IPS-NIHi7 (cell line): ENCODE data around the gene DOCK10.

ENCODE experiments used
- DNase-seq: peaks from one replicate; pipeline ENCODE4 v3.0.0; 2012; ENCODE audit warnings: mixed read lengths; ENCODE audit errors: extremely low spot score

The DOCK10 gene

GRCh38 chr2:224883172-224883516 lies 159.1 kb downstream of the DOCK10 start:
- no peak for DNase-seq

DNA sequence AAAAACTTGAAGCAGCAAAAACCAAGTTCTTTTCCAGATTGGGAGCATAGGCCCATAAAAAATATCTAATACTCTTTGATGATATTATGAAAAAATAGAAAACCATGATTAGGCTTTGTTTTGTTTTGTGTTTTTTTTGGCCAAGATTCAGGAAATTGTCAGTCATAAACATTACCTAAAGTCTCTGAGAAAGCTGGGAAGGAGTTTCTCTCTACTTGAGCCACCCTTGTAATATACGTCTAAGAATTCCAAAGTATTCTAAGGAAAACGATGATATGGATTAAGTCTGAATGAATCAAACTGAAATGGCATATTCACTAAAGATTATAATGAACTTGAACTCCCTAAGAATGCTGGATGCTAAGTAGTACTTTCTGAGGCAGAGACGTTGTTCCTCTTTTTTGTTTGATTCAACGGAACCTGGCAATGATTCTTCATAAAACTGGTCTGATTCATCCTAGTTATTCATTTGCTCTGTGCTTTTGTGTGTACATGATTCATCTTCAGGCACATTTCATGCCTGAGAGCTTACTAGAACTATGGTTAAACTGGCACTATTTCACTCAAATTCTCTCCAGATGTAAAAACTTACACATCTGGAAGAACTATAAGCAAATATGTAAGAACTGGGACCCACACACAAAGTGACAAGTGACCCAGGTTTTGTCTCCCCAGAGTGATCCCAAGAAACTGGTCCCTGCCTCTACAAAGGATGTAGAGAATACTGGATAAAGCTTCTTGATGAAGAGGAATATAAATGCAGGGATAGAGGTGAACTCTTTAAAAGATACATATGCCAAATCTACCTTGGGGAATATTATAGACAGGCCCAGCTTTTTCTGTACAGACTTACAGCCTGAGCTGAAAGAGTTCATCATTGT lies 159.7 kb downstream of the DOCK10 start:
- DNase-seq, result no peak

GRCh38 chr2:224881846-224882245 lies 160.4 kb downstream of the DOCK10 start:
- DNase-seq, result no peak

GRCh38 chr2:224876522-224876921 lies 165.7 kb downstream of the DOCK10 start:
- no peak for DNase-seq

GRCh38 chr2:224875841-224876240 lies 166.4 kb downstream of the DOCK10 start:
- no peak for DNase-seq

GRCh38 chr2:224875153-224875552 lies 167.1 kb downstream of the DOCK10 start:
- DNase-seq, result no peak

DNA sequence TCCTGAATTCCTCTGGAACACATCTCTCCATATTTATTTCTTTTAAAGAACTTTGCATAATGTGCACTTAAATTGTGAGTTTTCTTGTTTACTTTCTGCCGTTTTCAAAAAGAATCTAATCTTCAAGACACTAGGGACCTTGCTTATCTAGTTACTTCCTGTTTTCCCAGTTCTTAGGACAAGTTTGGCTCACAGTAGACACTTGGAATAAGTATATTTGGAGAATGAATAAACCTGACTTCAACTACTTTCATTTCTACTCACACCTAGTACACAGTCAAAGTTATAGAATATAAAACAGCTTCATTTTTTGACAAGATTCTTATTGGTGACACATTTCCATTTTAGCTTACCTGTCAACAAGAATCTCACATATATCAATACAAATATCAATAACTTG lies 170.5 kb downstream of the DOCK10 start:
- DNase-seq, result no peak

DNA sequence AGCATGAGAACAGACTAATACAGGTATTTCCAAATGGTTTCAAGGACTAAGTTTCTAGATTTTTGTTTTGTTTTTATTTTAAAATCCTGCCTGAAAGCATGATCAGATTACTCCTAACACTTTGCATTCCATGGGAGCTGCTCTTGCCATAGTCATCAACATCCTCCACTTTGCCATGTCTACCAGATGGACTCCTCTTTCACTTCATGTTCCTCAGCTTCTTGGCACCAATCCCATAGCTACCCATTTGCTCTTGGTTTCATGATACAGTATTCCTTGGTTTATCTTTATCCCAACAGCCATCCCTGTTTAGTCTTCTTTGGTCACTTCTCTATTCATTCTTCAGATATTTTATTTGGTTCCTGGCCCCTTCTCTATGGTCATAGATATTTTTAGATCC lies 171.9 kb downstream of the DOCK10 start:
- no peak for DNase-seq

GRCh38 chr2:224869601-224870233 lies 172.6 kb downstream of the DOCK10 start:
- no peak for DNase-seq

DNA sequence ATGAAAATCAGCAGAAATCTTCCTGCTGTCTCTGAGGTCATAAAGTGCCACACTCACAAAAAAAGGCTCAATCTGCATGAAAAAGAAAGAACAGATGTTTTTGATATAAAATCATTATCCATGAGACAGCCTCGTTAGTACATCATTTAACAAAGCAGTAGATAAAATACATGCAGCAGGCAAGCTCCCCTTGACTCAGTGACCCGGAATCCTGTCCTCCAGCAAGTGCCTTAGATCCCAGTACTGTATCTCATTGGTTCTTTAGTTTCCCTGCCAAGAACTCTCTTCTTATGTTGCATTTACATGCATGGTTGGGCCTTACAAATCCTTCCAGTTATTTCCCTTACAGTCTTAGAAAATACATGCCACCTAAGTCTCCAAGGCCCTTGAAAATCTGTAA lies 177.3 kb downstream of the DOCK10 start:
- no peak for DNase-seq

- no peak for DNase-seq
Observed at GRCh38 chr2:224861266-224861665, 181.0 kb downstream of the DOCK10 start.

DNA sequence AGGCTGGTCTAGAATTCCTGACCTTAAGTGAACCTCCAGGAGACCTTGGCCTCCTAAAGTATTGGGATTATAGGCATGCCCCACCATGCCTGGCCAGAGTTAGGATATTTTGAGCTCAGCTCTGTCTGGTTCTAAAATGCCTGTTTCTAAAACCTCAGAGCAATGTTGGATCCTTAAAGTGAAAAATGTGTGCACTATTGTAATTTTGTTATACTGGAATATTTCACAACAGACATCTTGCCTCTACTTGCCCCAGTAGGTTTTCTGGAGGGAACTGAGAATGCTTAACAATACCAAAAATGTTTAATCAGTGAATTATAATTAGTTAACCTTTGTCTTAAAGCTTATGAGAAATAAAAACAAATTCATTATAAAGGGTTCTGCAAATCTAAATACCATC lies 181.5 kb downstream of the DOCK10 start:
- DNase-seq, result no peak

DNA sequence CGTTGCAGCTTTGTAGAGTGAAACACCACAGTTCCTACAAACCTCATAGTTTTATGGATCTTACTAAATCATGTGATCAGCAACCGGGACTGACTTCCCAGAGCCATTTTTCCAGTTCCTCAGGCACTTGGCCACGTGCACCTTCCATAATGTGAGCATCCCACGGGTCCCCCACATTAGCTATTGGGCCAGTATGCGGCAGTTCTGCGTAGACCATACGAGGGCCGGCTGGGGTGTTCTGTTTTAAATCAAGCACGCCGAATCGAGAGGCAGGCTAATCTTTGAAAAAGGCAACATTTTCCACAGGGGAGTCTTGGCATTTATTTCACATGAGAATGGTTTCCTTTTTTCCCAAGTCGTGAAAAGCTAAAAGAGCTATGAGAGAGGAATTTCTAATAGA lies 190.5 kb downstream of the DOCK10 start:
- no peak for DNase-seq

DNA sequence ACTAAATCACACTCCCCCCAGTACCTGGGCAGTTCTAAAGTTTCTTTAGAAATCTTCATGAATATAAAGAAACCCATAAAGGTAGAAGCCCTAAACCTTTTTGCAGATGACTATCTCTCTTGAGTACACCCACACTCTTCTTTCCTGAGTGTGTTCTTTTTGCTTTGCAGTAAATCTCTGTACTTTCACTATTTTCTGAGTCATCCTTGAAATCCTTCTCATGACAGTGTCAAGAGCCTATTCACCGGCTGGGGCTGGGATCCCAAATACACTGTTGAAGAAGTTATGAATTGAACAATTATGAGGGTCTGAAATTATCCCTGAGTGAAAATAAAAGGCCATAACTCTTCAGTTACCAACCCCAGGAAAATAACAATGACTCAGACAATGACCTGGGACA lies 192.2 kb downstream of the DOCK10 start:
- no peak for DNase-seq

DNA sequence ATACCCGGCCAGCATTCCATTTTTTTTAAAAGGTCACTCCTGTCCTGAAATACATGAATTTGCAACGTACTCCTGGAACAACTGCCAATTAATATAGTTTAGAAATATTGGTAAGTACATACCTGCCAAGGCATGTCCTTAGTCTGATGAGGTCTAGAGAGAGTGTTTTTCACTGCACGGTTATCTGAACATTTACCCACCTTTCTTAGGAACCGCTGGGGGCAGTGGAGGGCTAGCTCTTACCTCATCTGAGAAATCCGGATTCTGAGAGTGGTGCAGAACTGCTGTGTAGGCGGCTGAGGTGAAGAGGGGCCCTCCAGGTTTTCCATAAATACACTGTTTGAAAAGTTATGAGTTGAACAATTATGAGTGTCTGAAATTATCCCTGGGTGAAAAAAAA lies 193.0 kb downstream of the DOCK10 start:
- DNase-seq, result peak; percentile 22

GRCh38 chr2:224847961-224848850 lies 194.1 kb downstream of the DOCK10 start:
- DNase-seq, result no peak

DNA sequence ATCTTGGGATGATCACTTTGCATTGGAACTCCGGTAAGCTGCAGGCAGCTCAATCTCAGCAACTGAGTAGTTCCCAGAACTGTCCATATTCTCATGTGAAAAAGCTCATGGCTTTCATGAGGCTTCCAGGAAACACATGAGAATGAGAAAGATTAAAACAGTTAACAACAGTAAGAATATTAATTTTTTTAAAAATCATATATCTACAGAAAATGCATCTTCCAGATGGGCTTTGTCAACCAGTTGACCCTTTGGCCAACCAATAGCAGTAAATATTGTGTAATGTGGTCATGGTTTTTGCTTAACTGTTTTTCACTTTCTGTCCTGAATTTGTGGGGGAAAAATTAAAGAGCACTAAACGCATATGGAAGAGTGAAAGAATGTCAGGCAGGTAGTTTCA lies 194.9 kb downstream of the DOCK10 start:
- no peak for DNase-seq

DNA sequence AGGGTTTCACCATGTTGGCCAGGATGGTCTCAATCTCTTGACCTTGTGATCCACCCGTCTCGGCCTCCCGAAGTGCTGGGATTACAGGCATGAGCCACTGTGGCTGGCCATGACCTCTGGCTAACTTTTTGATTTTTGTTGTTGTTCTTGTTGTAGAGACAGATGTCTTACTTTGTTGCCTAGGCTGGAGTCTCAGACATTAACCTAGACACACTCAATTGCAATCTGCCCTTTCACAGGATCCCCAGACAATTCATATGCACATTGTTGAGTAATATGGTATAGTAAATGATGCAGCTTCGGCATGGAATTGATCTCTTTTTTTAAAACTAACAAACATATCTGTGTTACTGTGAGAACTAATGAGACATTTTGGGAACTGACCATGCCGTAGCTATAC lies 195.6 kb downstream of the DOCK10 start:
- no peak for DNase-seq

DNA sequence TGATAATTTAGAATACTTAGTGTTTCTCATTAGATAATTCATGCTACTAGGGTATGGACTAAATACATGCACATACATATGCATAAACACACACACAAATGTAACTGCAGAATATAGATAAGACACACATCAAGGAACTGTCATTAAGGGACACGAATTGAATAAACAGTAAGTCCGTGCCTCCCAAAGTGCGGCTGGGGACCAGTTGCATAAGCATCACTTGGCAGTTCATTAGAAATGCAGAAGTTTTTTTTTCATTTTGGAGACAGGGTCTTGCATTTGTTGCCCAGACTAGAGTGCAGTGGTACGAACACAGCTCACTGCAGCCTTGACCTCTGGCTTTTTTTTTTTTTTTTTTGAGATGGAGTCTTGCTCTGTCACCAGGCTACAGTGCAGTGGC lies 196.1 kb downstream of the DOCK10 start:
- DNase-seq, result no peak

DNA sequence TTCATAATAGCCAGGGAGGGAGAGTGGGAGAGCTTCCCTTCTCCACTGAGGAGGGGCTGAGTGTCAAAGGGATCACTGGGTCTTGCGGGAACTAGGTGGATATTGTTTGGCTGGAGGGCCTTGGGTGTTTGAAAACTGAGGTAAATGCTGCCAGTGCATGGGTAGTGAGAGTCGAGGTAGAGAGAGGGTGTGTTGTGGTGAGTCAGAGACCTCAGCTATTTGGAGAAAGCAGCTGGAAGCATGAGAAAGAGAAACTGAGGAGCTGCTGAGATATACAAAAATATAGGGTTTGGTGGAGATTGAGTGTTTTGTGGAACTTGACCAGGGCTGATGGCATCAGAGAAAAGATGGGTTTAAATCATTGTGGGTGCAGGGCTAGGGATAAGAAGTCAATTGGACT lies 199.1 kb downstream of the DOCK10 start:
- DNase-seq, result no peak

DNA sequence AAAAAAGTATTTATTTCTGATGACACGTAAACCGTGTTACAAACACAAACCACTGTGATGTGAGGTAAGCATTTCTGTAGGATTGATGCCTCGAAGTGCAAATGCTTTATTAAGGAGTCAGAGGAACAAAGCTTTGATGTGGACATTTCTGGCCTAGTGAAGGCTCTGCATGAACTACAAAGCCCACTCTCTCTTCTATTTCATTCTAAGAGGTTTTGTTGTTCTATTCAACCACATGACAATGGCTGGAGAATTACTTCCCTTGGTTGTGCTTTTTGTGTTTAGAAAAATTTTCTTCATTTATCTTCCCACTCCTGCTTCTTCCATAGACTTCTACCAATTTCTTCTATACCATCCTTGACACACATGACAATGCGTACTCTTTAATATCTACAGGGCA lies 200.4 kb downstream of the DOCK10 start:
- no peak for DNase-seq

DNA sequence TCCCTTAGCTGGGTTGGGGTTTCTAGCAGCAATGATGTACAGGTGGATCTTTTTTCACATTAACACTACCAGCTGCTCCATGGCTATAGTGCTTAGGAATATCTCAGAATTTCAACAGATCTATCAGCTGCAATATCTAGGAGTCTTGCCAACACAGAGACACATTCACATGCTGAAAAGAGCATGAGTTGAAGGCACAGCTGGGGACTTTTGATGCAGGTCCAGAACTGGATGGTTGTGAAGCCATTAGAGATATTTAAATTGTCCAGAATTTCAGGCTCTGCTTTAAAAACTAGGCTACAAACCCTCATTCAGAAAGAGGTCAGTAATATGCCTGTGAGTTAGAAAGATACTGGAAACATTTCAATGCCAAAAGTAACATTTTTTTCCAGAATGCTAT lies 203.9 kb downstream of the DOCK10 start:
- DNase-seq, result no peak

DNA sequence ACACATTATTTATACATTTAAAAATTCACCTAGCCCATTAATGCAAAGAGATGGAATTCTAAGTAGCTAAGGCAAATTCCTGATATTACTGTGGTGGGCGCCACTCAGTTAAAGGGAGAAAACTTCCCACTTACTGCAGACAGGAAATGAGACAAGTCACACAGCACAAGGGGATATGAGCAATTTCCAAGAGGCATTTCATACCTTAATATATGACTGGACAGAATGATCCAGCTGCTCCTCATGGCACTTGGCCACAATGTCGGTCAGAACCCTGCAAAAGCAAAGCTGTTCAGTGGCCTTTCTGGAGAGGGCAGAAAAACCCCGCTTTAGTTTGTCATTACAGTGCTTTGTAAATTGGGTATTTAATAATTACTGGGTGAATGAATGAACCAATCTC lies 204.7 kb downstream of the DOCK10 start:
- DNase-seq, result no peak
